Astrocyte of the spinal cord (primary cell): ENCODE results near the gene HOTAIR.

ENCODE experiments used
- DNase-seq: peaks from one replicate; pipeline ENCODE4 v3.0.0; 2011; ENCODE audit warnings: low read depth, low spot score
- H3K4me3 ChIP-seq: 2 replicates; pipeline ENCODE4 v1.5.1; 2011; ENCODE audit warnings: low read depth, mild to moderate bottlenecking, low read length, moderate library complexity
- in situ Hi-C: cut with HindIII; loops from 2 replicates; pipeline ENCODE4 v1.10.0; 2017; ENCODE audit warnings: low sequenced_read_pairs
- TF ChIP-seq, protein P1 (sequence below): IDR thresholded peaks from 2 replicates; pipeline ENCODE4 v1.5.1; 2012; ENCODE audit warnings: low read depth, mild to moderate bottlenecking, low read length, inconsistent platforms

Gene HOTAIR

GRCh38 chr12:53944907-53945847 lies 29.6 kb downstream of the HOTAIR start:
- no peak for DNase-seq
- in situ Hi-C loops: no loop called here
- H3K4me3 ChIP-seq: no peak overlapping the region
- TF ChIP-seq, protein P1, sequence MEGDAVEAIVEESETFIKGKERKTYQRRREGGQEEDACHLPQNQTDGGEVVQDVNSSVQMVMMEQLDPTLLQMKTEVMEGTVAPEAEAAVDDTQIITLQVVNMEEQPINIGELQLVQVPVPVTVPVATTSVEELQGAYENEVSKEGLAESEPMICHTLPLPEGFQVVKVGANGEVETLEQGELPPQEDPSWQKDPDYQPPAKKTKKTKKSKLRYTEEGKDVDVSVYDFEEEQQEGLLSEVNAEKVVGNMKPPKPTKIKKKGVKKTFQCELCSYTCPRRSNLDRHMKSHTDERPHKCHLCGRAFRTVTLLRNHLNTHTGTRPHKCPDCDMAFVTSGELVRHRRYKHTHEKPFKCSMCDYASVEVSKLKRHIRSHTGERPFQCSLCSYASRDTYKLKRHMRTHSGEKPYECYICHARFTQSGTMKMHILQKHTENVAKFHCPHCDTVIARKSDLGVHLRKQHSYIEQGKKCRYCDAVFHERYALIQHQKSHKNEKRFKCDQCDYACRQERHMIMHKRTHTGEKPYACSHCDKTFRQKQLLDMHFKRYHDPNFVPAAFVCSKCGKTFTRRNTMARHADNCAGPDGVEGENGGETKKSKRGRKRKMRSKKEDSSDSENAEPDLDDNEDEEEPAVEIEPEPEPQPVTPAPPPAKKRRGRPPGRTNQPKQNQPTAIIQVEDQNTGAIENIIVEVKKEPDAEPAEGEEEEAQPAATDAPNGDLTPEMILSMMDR: no peak

GRCh38 chr12:53944209-53944608 lies 30.5 kb downstream of the HOTAIR start:
- TF ChIP-seq, protein P1: no peak
- H3K4me3 ChIP-seq: no peak overlapping the region
- no peak for DNase-seq
- in situ Hi-C loops: no loop called here

- no peak overlapping the region for H3K4me3 ChIP-seq
- TF ChIP-seq, protein P1: no peak
- no peak for DNase-seq
- in situ Hi-C loops: no loop called here
Measured at GRCh38 chr12:53942467-53942997, 32.2 kb downstream of the HOTAIR start.

GRCh38 chr12:53941750-53942149 lies 33.0 kb downstream of the HOTAIR start:
- no peak for DNase-seq
- in situ Hi-C loops: no loop called here
- TF ChIP-seq, protein P1: no peak
- H3K4me3 ChIP-seq: no peak overlapping the region

GRCh38 chr12:53941187-53941586 lies 33.6 kb downstream of the HOTAIR start:
- no peak overlapping the region for H3K4me3 ChIP-seq
- TF ChIP-seq, protein P1: no peak
- no peak for DNase-seq
- in situ Hi-C loops: no loop called here

DNA sequence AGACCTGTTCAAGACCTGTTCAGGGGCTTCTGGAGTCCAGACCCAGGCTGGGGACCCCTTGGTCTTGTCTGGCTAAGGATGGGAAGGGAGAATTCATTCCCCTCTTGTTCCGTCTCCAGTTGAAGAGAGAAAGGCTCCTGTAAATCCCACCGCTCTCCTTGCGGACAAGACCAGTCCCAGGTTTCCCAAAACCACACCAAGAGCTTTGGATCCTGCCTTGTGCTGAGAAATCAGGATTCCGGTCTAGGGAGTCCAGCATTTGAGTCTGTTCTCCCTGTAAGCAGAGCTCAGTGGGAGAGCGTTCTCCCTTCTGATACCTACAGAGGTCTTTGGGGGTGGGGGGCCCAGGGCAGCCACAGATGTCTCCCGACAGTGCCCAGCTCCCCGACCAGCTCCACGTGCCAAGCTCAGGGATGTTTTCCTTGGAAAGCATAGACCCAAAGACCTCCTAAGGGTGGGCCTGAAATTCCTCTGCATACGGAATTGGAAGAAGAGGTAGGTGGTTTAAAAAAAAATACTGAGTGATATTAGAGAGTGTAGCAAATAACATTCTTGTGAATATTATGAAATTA lies 34.2 kb downstream of the HOTAIR start:
- TF ChIP-seq, protein P1: no peak
- H3K4me3 ChIP-seq: no peak overlapping the region
- in situ Hi-C loops: no loop called here
- no peak for DNase-seq
